HG03575 (cell line): ENCODE measurements around the gene SCO1.
"Not testable (repeated sequence)": the region's sequence is repeated elsewhere in the genome, so short reads cannot be mapped to it uniquely, and the experiment has no call there.

ENCODE experiments used
- ATAC-seq: cut with Tn5 transposase; IDR thresholded peaks from one replicate; pipeline ENCODE4 v1.9.1; 2021; ENCODE audit not compliant: unreplicated experiment, insufficient number of reproducible peaks, low FRiP score; ENCODE audit errors: extremely low read depth

Gene SCO1

GRCh38 chr17:10728331-10728892 is 31.1 kb upstream of the SCO1 start:
- no peak for ATAC-seq

- no peak for ATAC-seq
Measured at GRCh38 chr17:10727192-10727591, 29.9 kb upstream of the SCO1 start.

- ATAC-seq: no peak
Measured at GRCh38 chr17:10726196-10726595, 28.9 kb upstream of the SCO1 start.

GRCh38 chr17:10725262-10725661 is 27.9 kb upstream of the SCO1 start:
- ATAC-seq: no peak

- ATAC-seq: no peak
Measured at GRCh38 chr17:10724546-10725195, 27.3 kb upstream of the SCO1 start.

- no peak for ATAC-seq
Measured at GRCh38 chr17:10718547-10718946, 21.2 kb upstream of the SCO1 start.

GRCh38 chr17:10716218-10716617 is 18.9 kb upstream of the SCO1 start:
- no peak for ATAC-seq

- ATAC-seq: no peak
Measured at GRCh38 chr17:10713318-10713717, 16.0 kb upstream of the SCO1 start.

- no peak for ATAC-seq
Measured at GRCh38 chr17:10705727-10706126, 8.4 kb upstream of the SCO1 start.

GRCh38 chr17:10702574-10702973 is 5.2 kb upstream of the SCO1 start:
- ATAC-seq: no peak

GRCh38 chr17:10699856-10700255 is 2.5 kb upstream of the SCO1 start:
- ATAC-seq: no peak

GRCh38 chr17:10698096-10698818 is 924 bp upstream of the SCO1 start:
- no peak for ATAC-seq

- ATAC-seq: not testable (repeated sequence)
Measured at GRCh38 chr17:10695875-10696407, 1.4 kb downstream of the SCO1 start.

GRCh38 chr17:10687499-10687898 is 9.8 kb downstream of the SCO1 start:
- no peak for ATAC-seq

- ATAC-seq: no peak
Measured at GRCh38 chr17:10683853-10684252, 13.5 kb downstream of the SCO1 start.

- ATAC-seq: no peak
Measured at GRCh38 chr17:10681866-10682446, 15.4 kb downstream of the SCO1 start.

GRCh38 chr17:10674704-10675103 is 22.6 kb downstream of the SCO1 start:
- no peak for ATAC-seq

GRCh38 chr17:10673312-10673711 is 24.0 kb downstream of the SCO1 start:
- no peak for ATAC-seq

- ATAC-seq: no peak
Measured at GRCh38 chr17:10668775-10669174, 28.6 kb downstream of the SCO1 start.

- ATAC-seq: no peak
Measured at GRCh38 chr17:10666906-10667305, 30.4 kb downstream of the SCO1 start.
